HG03095 (cell line): Measurements from ENCODE around the gene KLHL2.
"Not testable (repeated sequence)": the region's sequence is repeated elsewhere in the genome, so short reads cannot be mapped to it uniquely, and the experiment has no call there.

Experiments used
- ATAC-seq: cut with Tn5 transposase; IDR thresholded peaks from one replicate; pipeline ENCODE4 v1.9.1; 2021; ENCODE audit warnings: moderate library complexity; ENCODE audit not compliant: unreplicated experiment

The KLHL2 gene

DNA sequence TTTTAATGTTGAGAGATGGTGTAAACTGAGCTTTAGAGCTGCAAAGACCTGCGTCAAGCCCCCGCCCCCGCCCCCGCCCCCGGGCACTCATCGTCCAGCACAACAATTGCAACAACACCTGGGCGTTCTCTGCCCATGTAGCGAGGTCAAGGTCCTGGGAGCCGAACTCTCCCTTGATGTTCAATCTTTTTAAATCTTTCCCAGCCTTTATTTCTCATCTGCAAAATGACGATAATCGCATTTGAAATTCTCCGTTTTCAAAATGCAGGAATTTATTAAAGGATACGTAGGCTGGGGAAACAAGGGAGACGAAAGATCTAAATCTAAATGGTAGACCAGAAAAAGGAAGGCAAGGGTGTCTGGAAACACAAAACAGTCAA, 119.5 kb downstream of the KLHL2 start:
- peak; percentile 21 for ATAC-seq

DNA sequence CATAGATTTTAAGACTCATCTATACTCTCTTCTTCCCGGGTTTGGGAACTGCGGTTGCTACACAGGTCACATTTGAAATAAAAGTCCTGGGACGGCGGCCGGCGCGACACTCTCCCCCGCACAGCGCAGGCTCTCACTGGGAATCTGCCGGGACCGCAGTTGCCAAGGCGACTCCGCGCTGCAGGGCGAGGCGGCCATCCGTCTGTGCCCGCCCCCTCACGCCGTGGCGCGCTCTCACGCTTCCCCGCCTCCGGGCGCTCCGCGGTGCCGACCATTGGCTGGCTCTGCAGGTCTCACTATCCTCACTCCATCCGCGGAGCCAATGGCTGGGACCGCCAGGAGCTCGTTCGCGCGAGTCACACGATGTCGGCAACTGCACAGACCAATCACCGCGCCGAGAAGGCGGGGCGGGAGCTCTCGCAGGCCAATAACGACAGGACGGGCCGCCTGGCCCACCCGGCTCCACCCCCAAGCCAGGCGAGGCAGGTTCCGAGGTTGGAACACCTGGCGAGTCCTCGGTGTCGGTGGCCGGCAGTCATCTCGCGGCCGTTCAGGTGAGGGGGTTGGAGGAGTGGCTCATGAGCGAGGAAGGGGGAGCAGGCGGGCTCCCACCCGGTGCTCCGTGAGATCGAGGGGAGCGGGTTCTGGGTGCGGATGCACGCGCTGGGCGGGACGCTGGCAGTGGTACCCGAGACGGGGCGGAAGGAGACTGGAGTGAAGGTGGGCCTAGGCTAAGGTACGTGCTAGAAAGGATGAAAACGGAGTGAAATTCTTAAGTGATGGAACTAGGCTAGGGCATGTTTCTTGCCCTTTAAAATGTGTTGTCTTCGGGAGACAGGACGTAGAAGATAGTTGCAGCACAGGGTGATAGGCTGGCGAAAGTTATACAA, 120.1 kb downstream of the KLHL2 start, which contains the start of gene MSMO1:
Gene MSMO1 (plus strand): TSS at position 459 of the 890 bp plus-strand sequence. CDS start 5,702 bp downstream, outside the sequence.
- ATAC-seq: peak; percentile 96

DNA sequence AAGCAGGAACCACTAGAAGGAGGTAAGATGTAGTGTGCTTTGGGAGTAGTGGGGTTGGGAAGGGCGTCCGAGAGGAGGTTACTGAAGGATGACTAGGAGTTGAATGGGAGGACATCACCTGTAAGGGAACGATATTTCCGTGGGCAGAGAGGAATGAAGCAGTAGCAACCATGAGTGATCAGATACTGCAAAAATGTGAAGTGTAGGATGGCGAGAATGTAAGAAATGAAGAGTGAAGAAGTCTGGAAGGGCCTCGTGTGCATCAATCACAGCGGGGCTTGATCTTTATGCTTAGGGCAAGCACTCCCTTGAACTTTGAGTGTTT, 120.7 kb downstream of the KLHL2 start:
- ATAC-seq: no peak

DNA sequence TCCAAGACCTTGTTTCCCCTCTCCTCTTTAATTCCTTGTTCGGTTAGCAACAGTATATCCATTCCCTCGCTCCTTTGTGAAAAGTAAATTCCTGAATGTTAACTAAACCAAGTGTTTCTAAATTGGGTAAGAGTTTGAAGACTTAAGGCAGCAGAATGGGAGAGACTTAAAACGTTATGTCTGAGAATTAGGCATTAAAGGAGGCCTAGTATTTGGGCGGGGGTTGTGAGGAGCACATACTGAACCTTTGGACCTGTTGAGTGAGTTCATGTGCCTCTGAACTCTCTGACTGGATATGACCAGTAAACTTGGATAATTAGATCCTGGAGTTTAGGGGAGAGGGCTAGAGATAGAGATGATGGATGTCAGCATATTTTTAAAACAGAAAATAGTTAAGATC, 121.3 kb downstream of the KLHL2 start:
- ATAC-seq: no peak

DNA sequence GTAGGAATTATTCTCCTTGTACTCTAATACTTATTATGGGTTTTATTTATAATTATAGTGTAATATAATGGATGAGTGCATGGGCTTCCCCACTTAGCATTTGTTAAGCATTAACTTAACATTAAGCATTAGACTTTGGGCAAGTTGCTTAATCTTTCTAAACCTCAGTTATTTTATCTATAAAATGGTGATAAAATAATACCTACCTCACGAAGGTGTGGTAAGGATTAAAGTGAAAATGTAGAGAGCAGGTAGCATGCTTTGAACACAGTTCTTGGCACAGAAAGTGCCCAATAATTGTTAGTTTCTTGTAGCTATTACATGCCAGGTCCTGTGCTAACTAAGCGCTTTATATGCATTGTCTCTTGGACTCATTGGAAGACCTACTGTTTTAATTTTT, 122.7 kb downstream of the KLHL2 start:
- ATAC-seq: no peak

DNA sequence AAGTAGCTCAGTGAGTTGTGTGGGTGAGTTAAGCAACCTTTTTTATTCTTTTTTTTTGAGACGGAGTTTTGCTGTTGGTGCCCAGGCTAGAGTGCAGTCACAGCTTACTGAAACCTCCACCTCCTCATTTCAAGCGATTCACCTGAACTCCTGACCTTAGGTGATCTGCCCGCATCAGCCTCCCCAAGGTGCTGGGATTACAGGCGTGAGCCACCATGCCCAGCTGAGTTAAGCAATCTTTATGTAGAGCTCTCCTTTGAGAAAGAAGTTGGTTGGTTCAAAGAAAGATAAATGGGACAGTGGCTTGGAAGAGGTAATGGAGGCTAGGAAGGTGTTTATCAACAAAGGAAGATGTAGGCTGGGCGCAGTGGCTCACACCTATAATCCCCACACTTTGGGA, 123.3 kb downstream of the KLHL2 start:
- no peak for ATAC-seq

DNA sequence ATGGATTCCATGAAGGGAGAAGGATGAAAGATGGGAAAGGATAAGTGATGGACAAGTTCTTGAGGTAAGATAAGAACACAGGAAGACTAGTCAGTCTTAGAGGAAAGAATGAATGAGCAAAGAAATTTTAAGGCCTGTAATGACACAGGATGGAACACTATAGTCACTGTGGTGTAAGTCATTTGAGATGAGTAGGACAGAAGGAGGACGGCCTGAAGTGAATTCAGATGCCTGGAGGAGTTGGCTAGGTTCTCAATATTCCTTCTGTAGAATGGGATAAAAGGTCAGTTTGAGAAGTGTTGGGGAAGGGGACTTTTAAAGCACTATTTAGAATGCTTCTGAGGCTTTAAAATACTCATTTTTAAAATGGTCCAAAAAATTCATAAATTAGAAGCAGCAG, 124.0 kb downstream of the KLHL2 start:
- no peak for ATAC-seq

DNA sequence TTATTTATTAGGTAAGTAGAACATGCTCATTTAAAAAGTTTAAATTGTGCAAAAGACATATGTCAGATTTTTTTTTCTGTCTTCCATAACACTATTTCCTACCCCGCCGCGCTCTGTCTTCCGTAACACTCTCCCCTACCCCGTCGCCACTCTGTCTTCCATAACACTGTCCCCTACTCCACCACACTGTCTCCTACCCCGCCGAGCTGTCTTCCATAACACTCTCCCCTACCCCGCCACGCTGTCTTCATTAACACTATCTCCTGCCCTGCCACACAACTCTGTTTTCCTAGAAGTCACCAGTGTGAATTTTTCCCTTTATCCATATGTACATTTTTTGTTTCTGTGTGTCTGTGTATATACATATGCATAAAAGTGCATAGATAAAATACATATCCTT, 124.5 kb downstream of the KLHL2 start:
- ATAC-seq: no peak

DNA sequence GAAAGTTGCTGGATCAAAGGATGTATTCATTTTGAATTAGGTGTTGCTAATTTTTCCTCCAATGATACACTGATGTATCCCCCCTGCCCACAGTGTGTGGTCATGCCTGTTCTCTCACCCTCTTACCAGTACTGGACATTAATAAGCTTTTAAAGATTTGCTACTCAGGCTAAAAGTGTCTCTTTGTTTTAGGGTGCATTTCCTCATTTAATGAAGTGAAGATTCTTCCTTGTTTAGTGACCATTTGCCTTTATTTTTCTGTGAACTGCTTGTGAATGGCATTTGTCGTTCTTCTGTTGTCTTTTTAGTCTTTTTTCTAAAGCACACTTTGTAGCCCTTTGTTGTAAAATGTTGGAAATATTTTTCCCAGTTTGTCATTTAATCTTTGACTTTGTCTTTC, 125.1 kb downstream of the KLHL2 start:
- no peak for ATAC-seq

DNA sequence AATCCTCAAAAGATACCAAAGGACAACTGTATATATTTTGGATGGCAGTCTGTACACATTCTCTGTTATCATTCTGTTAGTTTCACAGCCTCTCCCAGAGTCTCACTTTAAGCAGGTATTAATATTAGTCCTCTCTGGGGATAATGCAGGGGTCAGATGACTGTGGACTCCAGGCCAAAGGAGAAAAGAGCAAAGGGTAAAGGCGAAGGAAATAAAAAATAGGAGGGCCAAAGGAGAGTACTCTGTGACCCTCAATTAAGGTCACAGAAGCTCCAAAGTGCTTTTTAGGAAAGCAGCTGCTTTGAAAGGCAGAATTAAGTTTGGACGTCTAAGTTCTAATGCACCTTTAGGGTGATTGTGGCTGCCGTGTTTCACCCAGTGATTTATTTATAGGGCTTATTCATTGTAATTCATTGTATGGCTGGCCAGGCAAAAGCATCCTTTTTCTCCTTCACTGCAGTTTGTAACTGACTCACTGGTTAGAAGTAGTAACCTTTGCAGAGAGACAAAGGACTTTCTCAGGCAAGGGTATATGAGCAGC, 127.9 kb downstream of the KLHL2 start:
- ATAC-seq: no peak

DNA sequence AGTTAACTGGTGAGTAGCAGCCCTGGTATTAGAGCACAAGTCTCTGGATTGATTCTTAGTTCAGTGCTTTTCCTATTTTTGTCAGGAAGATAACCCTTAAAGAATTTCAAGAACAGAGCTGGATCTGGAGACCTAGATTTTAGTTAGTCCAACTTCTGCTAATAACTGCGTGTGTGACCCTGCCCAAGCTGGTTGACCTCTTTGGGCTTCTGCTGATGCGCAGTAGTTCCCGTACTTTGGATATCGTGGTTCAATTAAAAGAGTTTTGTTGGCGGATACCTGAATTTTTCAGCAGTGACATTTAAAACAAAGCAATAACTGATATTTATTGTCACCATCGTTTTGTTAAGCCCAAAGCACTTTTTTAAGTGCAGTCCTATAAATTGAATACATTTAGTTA, 129.4 kb downstream of the KLHL2 start:
- ATAC-seq: no peak

DNA sequence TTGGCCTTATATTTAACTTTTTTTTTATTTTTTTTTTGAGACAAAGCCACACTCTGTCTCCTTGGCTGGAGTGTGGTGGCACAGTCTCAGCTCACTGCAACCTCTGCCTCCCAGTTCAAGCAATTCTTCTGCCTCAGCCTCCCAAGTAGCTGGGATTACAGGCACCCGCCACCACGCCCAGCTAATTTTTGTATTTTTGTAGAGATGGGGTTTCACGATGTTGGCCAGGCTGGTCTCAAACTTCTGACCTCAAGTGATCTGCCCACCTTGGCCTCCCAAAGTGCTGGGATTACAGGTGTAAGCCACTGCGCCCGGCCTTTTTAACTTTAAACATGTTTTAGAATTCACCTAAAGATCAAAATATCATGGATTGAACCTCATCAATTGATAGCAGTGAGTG, 135.0 kb downstream of the KLHL2 start:
- not testable (repeated sequence) for ATAC-seq

DNA sequence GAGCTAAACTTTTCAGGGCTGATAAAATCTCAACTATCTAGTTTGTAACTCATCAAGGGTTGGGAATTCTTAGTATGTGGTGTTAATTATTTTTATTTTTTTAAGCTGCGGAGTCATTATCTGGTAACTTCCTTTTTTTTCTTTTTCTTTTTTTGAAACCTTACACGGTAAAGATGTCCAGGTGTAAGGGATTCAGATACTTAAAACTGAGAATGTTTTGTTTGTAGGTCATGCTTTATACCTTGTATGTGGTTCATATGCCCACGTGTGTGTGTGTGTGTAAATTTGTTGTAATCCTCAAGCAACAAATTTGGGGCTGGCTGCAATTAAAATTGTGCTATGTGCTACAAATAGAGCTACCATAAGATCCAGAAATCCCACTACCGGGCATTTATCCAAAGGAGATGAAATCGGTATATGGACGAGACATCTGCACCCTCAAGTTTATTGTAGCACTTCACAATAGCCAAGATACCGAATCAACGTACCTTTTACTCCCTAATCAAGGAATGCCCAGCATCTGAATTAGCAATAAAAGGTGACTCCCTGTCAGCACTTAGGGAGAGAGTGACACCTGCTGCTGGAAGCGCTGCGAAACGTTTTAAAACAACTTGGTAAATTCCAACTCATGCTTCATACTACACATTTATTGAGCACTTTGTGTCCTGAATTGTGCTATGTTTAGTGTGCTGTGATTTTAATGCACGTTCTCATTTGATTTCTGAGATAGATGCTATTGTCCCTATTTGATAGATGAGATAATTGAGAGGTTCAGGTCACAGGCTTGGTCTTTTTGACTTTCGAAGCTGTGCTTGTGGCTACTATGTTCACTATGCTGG, 136.2 kb downstream of the KLHL2 start:
- ATAC-seq: no peak

DNA sequence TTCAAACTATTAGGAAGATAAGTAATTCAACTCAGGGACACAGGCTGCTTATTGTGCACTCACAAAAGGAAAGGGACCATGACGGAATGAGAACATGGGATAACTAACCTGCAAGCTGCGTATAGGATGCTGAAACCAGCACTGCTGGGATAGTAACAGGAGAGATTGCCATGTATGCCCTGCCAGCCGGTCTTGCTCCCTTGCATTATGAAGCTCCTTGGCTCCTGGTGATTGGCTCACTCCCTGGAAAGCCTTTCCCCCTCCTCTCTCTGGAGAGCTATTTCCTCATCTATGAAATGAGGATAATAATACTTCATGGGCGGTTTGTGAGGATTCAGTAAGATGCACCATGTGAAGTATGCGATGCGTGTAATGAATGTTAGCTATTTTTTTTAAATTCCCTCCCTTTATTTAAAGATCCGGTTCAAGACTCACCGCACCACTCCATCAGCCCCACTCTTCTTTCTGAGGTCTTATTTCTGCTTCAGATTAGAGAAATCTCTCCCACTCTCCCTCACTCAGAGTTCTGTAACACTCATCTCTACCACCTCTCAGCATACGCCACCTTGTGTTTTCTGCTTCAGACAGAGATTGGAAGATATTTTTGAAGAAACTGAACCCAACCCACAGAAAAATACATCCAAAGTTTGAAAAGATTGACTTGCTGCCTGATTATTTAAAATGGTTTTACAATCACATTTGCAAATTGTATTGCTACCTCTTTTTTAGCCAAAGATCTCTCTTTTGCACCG, 138.5 kb downstream of the KLHL2 start:
- no peak for ATAC-seq

DNA sequence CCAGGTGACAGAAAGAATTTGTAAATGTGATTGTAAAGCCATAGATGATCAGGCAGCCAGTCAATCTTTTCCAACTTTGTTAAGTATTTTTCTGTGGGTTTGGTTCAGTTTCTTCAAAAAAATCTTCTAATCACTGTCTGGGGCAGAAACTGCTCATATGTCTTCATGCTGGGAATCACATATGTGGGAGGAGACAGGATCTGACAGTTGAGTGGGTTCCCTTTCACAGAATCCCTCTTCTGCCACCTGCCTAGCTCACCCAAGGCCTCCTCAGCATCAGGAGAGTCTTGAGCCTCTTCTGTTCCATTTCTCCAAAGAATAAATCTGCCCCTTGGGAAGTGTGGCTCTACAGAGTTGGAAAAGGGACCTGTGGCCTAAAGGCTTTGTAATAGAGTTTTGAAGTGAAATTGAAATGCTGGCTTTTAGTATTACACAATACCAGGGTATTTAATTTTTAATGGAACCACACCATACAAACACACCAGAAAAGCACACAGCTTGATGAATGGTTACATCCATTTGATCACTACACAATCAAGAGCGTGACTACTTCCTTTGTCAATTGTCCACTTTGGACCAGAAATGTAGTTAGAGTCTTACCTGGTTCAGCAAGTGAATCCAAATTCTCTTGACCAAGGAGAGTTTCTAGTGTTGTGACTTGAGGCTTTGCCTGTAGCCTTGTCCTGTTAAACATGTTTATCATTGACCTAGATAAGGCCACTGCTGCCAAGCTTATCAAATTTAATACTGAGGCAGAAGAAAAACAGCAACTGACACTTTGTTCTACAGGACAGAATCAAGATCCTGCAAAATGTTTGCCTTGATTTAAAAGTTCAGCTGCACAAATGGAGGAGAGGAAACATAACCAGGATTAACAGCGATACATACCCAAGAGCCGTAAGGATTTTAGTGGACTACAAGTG, 140.5 kb downstream of the KLHL2 start:
- no peak for ATAC-seq

DNA sequence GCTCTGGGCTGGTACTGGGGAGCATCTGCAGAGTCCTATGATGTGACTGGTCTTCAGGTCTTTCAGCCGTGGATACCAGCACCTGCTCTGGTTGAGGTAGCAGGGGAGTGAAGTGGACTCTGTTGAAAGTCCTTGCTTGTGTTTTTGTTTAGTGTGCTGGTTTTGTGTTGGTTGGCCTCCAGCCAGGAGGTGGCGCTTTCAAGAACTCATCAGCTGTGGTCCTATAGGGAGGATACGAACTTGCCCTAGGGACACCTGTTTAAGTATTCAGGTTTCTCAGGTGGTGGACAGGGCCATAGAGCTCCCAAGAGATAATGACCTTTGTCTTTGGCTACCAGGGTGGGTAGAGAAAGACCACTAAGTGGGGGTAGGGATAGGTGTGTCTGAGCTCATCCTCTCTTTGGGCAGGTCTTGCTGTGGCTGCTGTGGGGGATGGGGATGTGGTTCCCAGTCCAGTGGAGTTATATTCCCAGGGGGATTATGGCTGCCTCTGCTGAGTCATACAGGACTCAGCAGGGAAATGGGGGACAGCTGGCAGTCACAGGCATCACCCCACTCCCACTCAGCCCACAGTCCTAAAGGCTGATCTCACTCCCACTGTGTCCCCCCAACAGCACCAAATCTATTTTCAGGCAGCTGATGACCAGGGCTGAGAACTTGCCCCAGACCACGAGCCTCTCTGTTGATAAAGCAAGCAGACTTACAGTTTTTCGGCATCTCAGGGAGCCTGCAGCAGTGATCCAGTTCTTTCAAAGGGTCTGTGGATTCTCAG, 144.2 kb downstream of the KLHL2 start:
- no peak for ATAC-seq

DNA sequence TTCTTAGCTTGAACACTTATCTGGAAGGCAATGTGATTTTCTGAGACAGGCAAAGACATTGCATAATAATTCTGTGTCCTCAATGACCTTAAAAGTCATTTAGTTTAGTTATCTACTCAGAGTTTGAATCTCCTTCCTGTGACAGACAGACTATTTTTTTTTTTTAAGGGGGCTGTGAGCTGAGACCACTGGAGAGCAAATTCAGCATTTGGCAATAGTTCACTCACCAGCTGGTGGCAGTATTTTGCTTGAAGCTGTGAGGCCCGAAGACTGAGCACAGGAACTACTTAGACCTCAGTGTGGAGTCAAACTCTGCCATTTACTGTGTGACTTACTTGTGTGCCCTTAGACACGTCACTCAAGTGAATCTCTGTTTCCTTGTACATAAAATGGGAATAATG, 148.5 kb downstream of the KLHL2 start:
- no peak for ATAC-seq

DNA sequence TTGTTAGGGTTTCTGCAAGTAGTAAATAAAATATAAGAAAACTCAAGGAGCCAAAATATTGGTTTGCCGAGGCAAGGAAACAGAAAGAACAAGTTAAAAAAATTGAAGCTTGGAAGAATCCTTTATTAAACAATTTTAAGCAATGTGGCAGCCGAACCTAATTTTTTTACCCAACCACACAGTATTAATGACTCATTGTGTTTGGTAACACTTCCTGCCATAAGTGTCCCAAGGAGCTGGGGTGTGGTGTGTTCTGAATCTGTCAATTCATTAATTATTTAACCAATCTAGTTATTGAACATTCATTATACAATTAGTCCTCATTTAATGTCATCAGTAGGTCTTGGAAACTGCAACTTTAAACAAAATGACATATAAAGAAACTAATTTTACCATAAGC, 152.1 kb downstream of the KLHL2 start:
- no peak for ATAC-seq

DNA sequence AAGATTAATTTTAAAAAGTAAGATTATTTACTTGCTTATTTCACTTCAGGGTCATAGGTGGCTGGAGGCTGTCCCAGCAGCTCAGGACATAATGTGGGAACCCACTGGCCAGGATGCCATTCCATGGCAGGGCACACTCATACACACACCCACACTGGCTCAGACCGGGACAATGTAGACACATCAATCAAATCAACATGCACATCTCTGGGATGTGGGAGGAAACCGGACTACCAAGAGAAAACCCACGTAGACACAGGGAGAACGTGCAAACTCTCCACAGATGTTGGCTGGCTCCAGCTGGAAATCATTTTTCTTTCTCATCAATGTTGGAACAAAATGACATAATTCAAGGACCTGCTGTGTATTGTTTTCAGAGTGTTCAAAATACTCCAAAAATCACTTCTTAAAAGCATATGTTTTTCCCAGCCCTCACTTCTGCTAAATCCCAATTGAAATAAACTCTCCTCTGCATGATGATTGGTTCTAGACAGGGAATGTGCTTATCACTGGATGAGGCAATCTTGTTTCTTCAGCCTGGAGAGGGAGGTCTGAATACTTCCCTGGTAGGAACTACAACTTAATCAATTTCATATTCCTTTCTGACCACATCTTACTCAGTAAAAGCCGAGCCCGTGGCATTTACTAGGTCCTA, 152.8 kb downstream of the KLHL2 start:
- ATAC-seq: no peak
